HepG2 (cell line): ENCODE results near the gene TMEM131. TPM values are rescaled to one million over a fixed set of nuclear protein-coding genes. Genes with fewer than 3 reads are reported as not detected.

Experiments used
- HOXD1 ChIP-seq: sonication (generic); formaldehyde crosslinking; IDR thresholded peaks from 2 replicates; pipeline ENCODE4 v1.5.0; 2020; ENCODE audit warnings: missing genetic modification reagents
- IRF2 ChIP-seq: IDR thresholded peaks from 2 replicates; pipeline ENCODE4 v1.6.1; 2018; ENCODE audit warnings: missing genetic modification reagents, missing compliant biosample characterization
- JUND ChIP-seq: sonication (generic); formaldehyde crosslinking; IDR thresholded peaks from 2 replicates; pipeline ENCODE4 v1.8.0; 2022; ENCODE audit warnings: mild to moderate bottlenecking, missing genetic modification reagents
- MZF1 ChIP-seq: sonication (generic); formaldehyde crosslinking; IDR thresholded peaks from 2 replicates; pipeline ENCODE4 v1.8.1; 2023; ENCODE audit warnings: mild to moderate bottlenecking, missing genetic modification reagents, borderline replicate concordance
- PRMT3 ChIP-seq: sonication (generic); formaldehyde crosslinking; IDR thresholded peaks from 2 replicates; pipeline ENCODE4 v1.8.1; 2022; ENCODE audit warnings: low read depth, mild to moderate bottlenecking, moderate library complexity, missing genetic modification reagents, borderline replicate concordance
- RBAK ChIP-seq: sonication (generic); formaldehyde crosslinking; IDR thresholded peaks from 2 replicates; pipeline ENCODE4 v1.5.1; 2020; ENCODE audit warnings: mild to moderate bottlenecking, missing genetic modification reagents
- SP2 ChIP-seq: sonication (generic); formaldehyde crosslinking; IDR thresholded peaks from 2 replicates; pipeline ENCODE4 v1.5.1; 2020; ENCODE audit warnings: mild to moderate bottlenecking, missing genetic modification reagents
- ZFP36 ChIP-seq: fragments of 150-350 bp; IDR thresholded peaks from 2 replicates; pipeline ENCODE4 v1.6.1; 2018; ENCODE audit warnings: borderline replicate concordance, low read length, low read depth; ENCODE audit not compliant: partially characterized antibody
- ZNF687 ChIP-seq: sonication (generic); formaldehyde crosslinking; IDR thresholded peaks from 2 replicates; pipeline ENCODE4 v1.5.1; 2020; ENCODE audit warnings: mild to moderate bottlenecking, missing genetic modification reagents, moderate library complexity
- ZNF770 ChIP-seq: sonication (generic); formaldehyde crosslinking; IDR thresholded peaks from 2 replicates; pipeline ENCODE4 v1.5.0; 2020; ENCODE audit warnings: mild to moderate bottlenecking, missing genetic modification reagents
- polyA plus RNA-seq, 8 experiments: library from polyadenylated mRNA; depleted of rRNA in 3 of 8; stranded (reverse) in 7 of 8; unstranded in 1 of 8; fragments of >200 nt; fragmentation: Illumina TruSeq in 4 of 8; extraction: Trizol in 4 of 8; gene quantifications; 2 replicates each; pipeline versions ENCODE4 v1.2.1 to v1.2.3, GENCODE V29; 2011 to 2016; ENCODE audit warnings: low read depth in 4 of 8, missing spikeins in 1 of 8, mixed read lengths in 1 of 8; ENCODE audit not compliant: insufficient read depth in 1 of 8
- total RNA-seq, 5 experiments: library from RNA; depleted of rRNA; stranded (reverse); fragments of >200 nt; fragmentation: Illumina TruSeq; extraction: Trizol; gene quantifications; 2 replicates each; pipeline ENCODE4 v1.2.3, GENCODE V29; 2016; ENCODE audit warnings: low read depth in 1 of 5

Gene TMEM131
- total and polyA plus RNA-seq, 2 of the 13 experiments (the other 11 are each of a cell fraction or from before 2014, with no cell fraction given), result 17.9 to 19.5 TPM

- no peak for TF ChIP-seq MZF1 (CRISPR knock-in tag)
- TF ChIP-seq PRMT3 (CRISPR knock-in tag), result no peak
- no peak for TF ChIP-seq SP2 (CRISPR knock-in tag)
- TF ChIP-seq HOXD1 (CRISPR knock-in tag), result no peak
- no peak for TF ChIP-seq JUND (CRISPR knock-in tag)
- TF ChIP-seq RBAK (CRISPR knock-in tag), result no peak
- no peak for TF ChIP-seq IRF2 (CRISPR knock-in tag)
- no peak for TF ChIP-seq ZNF770 (CRISPR knock-in tag)
- TF ChIP-seq ZNF687, result no peak
- no peak for TF ChIP-seq ZFP36
Observed at GRCh38 chr2:97819754-97820153, 176.0 kb downstream of the TMEM131 start (continued).
